Caco-2 (cell line): Measurements from ENCODE around the gene NRSN2. TPM values are rescaled to one million over a fixed set of nuclear protein-coding genes. Genes with fewer than 3 reads are reported as not detected.
"Not testable (repeated sequence)": the region's sequence is repeated elsewhere in the genome, so short reads cannot be mapped to it uniquely, and the experiment has no call there.

Experiments used
- BruUV-seq: library from RNA; stranded (reverse); fragments of 400-500 nt; replicated peaks from 2 replicates; lab custom pipeline; 2021; lab: Mats Ljungman, UMichigan
- CTCF ChIA-PET: fragments of 300-600 bp; sonication (Branson Sonifier 250); formaldehyde crosslinking; loops from one replicate; lab custom pipeline; 2022; ENCODE audit warnings: antibody characterized with exemption; lab: Charles Lee
- POLR2A ChIA-PET: fragments of 300-600 bp; sonication (Branson Sonifier 250); formaldehyde crosslinking; loops from one replicate; lab custom pipeline; 2022; ENCODE audit warnings: antibody characterized with exemption; lab: Charles Lee
- DNase-seq, 2 experiments: peaks; one replicate each; pipeline versions ENCODE4 v3.0.0 to v3.0.0-alpha.2; 2020 to 2022
- H3K27me3 ChIP-seq: replicated peaks from 2 replicates; pipeline ENCODE4 v1.6.0; 2011; ENCODE audit warnings: low read length; ENCODE audit not compliant: control insufficient read depth, insufficient read depth
- H3K36me3 ChIP-seq: 2 replicates; pipeline ENCODE4 v1.5.1; 2011; ENCODE audit warnings: low read length; ENCODE audit not compliant: control insufficient read depth, insufficient read depth
- H3K4me1 ChIP-seq: fragments of 250-450 bp; sonication (Bioruptor Pico); 2 replicates; pipeline ENCODE4 v1.5.1; 2020; ENCODE audit warnings: mild to moderate bottlenecking
- H3K4me3 ChIP-seq: 2 replicates; pipeline ENCODE4 v1.5.1; 2011; ENCODE audit warnings: low read depth, mild to moderate bottlenecking, control low read depth, low read length
- H3K9me3 ChIP-seq: fragments of 250-450 bp; sonication (Bioruptor Pico); 2 replicates; pipeline ENCODE4 v1.5.1; 2020; ENCODE audit warnings: mild to moderate bottlenecking, moderate library complexity
- H3K27ac Mint-ChIP-seq: one replicate; pipeline ENCODE4 v1.8.0; 2022; ENCODE audit warnings: mixed read lengths; ENCODE audit not compliant: unreplicated experiment
- H3K27me3 Mint-ChIP-seq: one replicate; pipeline ENCODE4 v1.8.0; 2022; ENCODE audit warnings: mixed read lengths; ENCODE audit not compliant: insufficient read depth, unreplicated experiment
- H3K36me3 Mint-ChIP-seq: one replicate; pipeline ENCODE4 v1.8.0; 2022; ENCODE audit warnings: mild to moderate bottlenecking, mixed read lengths; ENCODE audit not compliant: insufficient read depth, unreplicated experiment
- H3K4me1 Mint-ChIP-seq: one replicate; pipeline ENCODE4 v1.8.0; 2022; ENCODE audit warnings: low read depth, mixed read lengths; ENCODE audit not compliant: unreplicated experiment
- H3K4me3 Mint-ChIP-seq: one replicate; pipeline ENCODE4 v1.8.0; 2022; ENCODE audit warnings: mild to moderate bottlenecking, moderate library complexity, mixed read lengths; ENCODE audit not compliant: unreplicated experiment
- H3K9me3 Mint-ChIP-seq: one replicate; pipeline ENCODE4 v1.8.0; 2022; ENCODE audit warnings: mixed read lengths; ENCODE audit not compliant: unreplicated experiment
- CTCF ChIP-seq, 2 experiments: fragments of 200-600 bp in 1 of 2; IDR thresholded peaks; 1 replicate in 1 of 2; 2 replicates in 1 of 2; pipeline versions ENCODE4 v1.5.1 to v1.8.0; 2011 to 2022; ENCODE audit warnings: antibody characterized with exemption in 1 of 2, control low read depth in 1 of 2, inconsistent platforms in 1 of 2, low read depth in 1 of 2, low read length in 1 of 2, mild to moderate bottlenecking in 1 of 2, moderate library complexity in 1 of 2; ENCODE audit not compliant: insufficient read depth in 1 of 2, severe bottlenecking in 1 of 2, unreplicated experiment in 1 of 2
- intact Hi-C: fragments of 100-400 bp; cut with micrococcal nuclease; formaldehyde crosslinking; loops from one replicate; pipeline ENCODE4 v1.10.0; 2022; ENCODE audit not compliant: unreplicated experiment
- total RNA-seq: library from RNA; stranded (reverse); gene quantifications from 2 replicates; pipeline ENCODE4 v1.2.3, GENCODE V29; 2022

Gene NRSN2
- total RNA-seq, 1 experiment from 2014 or later, result 27.5 TPM

GRCh38 chr20:371755-372542 is 25.0 kb downstream of the NRSN2 start:
- intact Hi-C loops, result loop anchor here (2.0 kb wide), 1 partner anchor 17 kb away; no protein-coding TSS in a partner anchor
- no peaks in the 10 kb centered on the region for H3K27me3 ChIP-seq
- TF ChIP-seq CTCF (IDR thresholded peaks at IDR 0.05; ENCODE audit: insufficient read depth in 1 of 2, low read depth in 1 of 2, low read length in 1 of 2, severe bottlenecking in 1 of 2, unreplicated experiment in 1 of 2), result no peak
- peak overlapping the region; percentile 66 for H3K4me3 Mint-ChIP-seq
- no peaks in the 10 kb centered on the region for H3K27me3 Mint-ChIP-seq
- H3K4me3 ChIP-seq, result no peak overlapping the region
- peaks cover 26% of the 10 kb centered on the region for H3K36me3 Mint-ChIP-seq
- ChIA-PET CTCF (interaction anchor here (0.6 to 2.2 kb wide), 5 partner anchors 10 to 106 kb away, joined by 4 to 16 read pairs (median 5); no protein-coding TSS in a partner anchor), POLR2A (interaction anchor here (0.5 to 4.0 kb wide), 9 partner anchors 9 to 51 kb away, joined by 3 to 75 read pairs (median 5); partner anchors contain the start of genes NRSN2, RBCK1 and TRIB3)
- H3K4me1 Mint-ChIP-seq, result peaks cover 60% of the 10 kb centered on the region
- peak; percentile 96 to 98 for DNase-seq
- H3K36me3 ChIP-seq, result no peaks in the 10 kb centered on the region
- H3K4me1 ChIP-seq, result peaks cover 68% of the 10 kb centered on the region
- peak overlapping the region; percentile 99 for H3K27ac Mint-ChIP-seq
- BruUV-seq, result no TSS peak
- H3K9me3 Mint-ChIP-seq, result no peaks in the 10 kb centered on the region
- H3K9me3 ChIP-seq, result no peaks in the 10 kb centered on the region

GRCh38 chr20:372543-373082 is 25.7 kb downstream of the NRSN2 start:
- POLR2A ChIA-PET, result interaction anchor here (0.7 to 4.0 kb wide), 6 partner anchors 9 to 35 kb away, joined by 3 to 75 read pairs (median 14); partner anchors contain the start of genes NRSN2, RBCK1 and TRIB3
- H3K36me3 ChIP-seq, intact Hi-C loops, H3K9me3 Mint-ChIP-seq, BruUV-seq, H3K9me3 ChIP-seq, H3K27me3 ChIP-seq, H3K4me3 ChIP-seq, H3K27me3 Mint-ChIP-seq, DNase-seq: not testable (repeated sequence)
- Mint-ChIP-seq H3K36me3 (peaks cover 26% of the 10 kb centered on the region), H3K4me1 (peaks cover 55% of the 10 kb centered on the region), H3K27ac (peak overlapping the region; percentile 99), H3K4me3 (peak overlapping the region; percentile 66)
- peaks cover 61% of the 10 kb centered on the region for H3K4me1 ChIP-seq
- CTCF ChIA-PET, result interaction anchor here (1.1 to 1.8 kb wide), 3 partner anchors 18 to 59 kb away, joined by 4 to 9 read pairs (median 6); no protein-coding TSS in a partner anchor

GRCh38 chr20:373171-373890 is 26.4 kb downstream of the NRSN2 start:
- Histone ChIP-seq H3K4me1 (peaks cover 56% of the 10 kb centered on the region), H3K4me3 (no peak overlapping the region), H3K27me3 (no peaks in the 10 kb centered on the region), H3K36me3 (no peaks in the 10 kb centered on the region), H3K9me3 (no peaks in the 10 kb centered on the region)
- BruUV-seq, result no TSS peak
- no peak for TF ChIP-seq CTCF (IDR thresholded peaks at IDR 0.05; ENCODE audit: insufficient read depth in 1 of 2, low read depth in 1 of 2, low read length in 1 of 2, severe bottlenecking in 1 of 2, unreplicated experiment in 1 of 2)
- DNase-seq, result peak; percentile 77 to 87
- Mint-ChIP-seq H3K4me3 (peak overlapping the region; percentile 21), H3K4me1 (peaks cover 56% of the 10 kb centered on the region), H3K36me3 (peaks cover 26% of the 10 kb centered on the region), H3K27me3 (no peaks in the 10 kb centered on the region), H3K27ac (peak overlapping the region; percentile 99), H3K9me3 (no peaks in the 10 kb centered on the region)
- ChIA-PET CTCF (interaction anchor here (1.2 to 1.8 kb wide), 2 partner anchors 19 to 58 kb away, joined by 6 to 9 read pairs; no protein-coding TSS in a partner anchor), POLR2A (interaction anchor here (0.6 to 4.0 kb wide), 5 partner anchors 8 to 34 kb away, joined by 3 to 75 read pairs (median 3); partner anchors contain the start of genes NRSN2 and TRIB3)
- intact Hi-C loops, result no loop called here
